ENCODE results near the gene OPCML.
A peak's percentile ranks its signal among the peaks of the same experiment; 100 is the strongest.

OPCML gene

DNA sequence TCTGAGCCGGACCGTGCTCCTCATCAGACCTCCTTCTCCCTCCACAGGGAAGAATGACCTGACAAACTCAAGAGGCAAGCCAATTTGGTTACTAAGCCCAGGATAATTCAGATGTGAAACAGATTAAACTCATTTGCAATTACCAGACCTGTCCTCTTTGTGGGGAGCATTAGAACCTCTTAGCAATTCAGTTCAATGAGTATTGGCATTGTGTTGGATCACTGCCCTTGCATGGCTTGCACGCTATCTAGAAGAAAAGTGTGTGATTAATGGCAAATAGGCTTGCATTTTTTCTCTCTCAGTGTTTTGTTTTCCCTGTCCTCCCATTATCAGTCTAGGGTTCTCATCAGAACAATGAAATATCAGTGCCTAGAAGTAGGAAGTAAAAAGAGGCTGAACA is 365.6 kb downstream of the OPCML start:
- H2AK5ac ChIP-seq (ENCODE audit: low read depth, low read length): no peak overlapping the region
- no peak overlapping the region for H2BK120ac ChIP-seq (ENCODE audit: low read depth, low read length)
- H3K9me3 ChIP-seq (replicated peaks in 1 of 2; ENCODE audit: control insufficient read depth in 2 of 2, insufficient read depth in 1 of 2, low read depth in 1 of 2, low read length in 2 of 2): no peaks in the 10 kb centered on the region
- no peak overlapping the region for H3K18ac ChIP-seq (ENCODE audit: low read length)
- H2AFZ ChIP-seq (ENCODE audit: low read length): no peak overlapping the region
- no peak overlapping the region for H3K4me3 ChIP-seq (ENCODE audit: low read length in 2 of 2)
- H2BK5ac ChIP-seq (ENCODE audit: low read length): no peak overlapping the region
- H3K36me3 ChIP-seq (replicated peaks in 1 of 2; ENCODE audit: control insufficient read depth in 2 of 2, insufficient read depth in 2 of 2, low read length in 2 of 2): no peaks in the 10 kb centered on the region
- WGBS, 2 donors (ENCODE audit: extremely low coverage in 2 of 2, insufficient read length in 2 of 2, insufficient replicate concordance in 1 of 2): no CpG with 5 or more reads among the region's 3 CpGs
- no peak overlapping the region for H3K27ac ChIP-seq (replicated peaks; ENCODE audit: low read length)
- no peaks in the 10 kb centered on the region for H3K79me1 ChIP-seq (ENCODE audit: low read depth, low read length)
- no peaks in the 10 kb centered on the region for H3K27me3 ChIP-seq (ENCODE audit: control insufficient read depth in 3 of 3, insufficient read depth in 3 of 3, low read depth in 1 of 3, low read length in 3 of 3)
- no peak overlapping the region for H3K14ac ChIP-seq (ENCODE audit: low read length)
- no peak overlapping the region for H2BK12ac ChIP-seq (ENCODE audit: low read length)
- no peak overlapping the region for H4K8ac ChIP-seq (ENCODE audit: low read depth, low read length)
- H4K91ac ChIP-seq (ENCODE audit: low read depth, low read length, poor library complexity): no peak overlapping the region
- no peak for DNase-seq (ENCODE audit: low spot score)
- H3K4ac ChIP-seq (ENCODE audit: low read length): no peak overlapping the region
- H2BK15ac ChIP-seq (ENCODE audit: low read length): no peak overlapping the region
- no peak overlapping the region for H3K4me2 ChIP-seq (ENCODE audit: insufficient read depth, low read length, poor library complexity, severe bottlenecking)
- peaks cover 0 to 5% of the 10 kb centered on the region in 2 donors for H3K4me1 ChIP-seq (ENCODE audit: control insufficient read depth in 2 of 2, insufficient read depth in 1 of 2, low read depth in 1 of 2, low read length in 2 of 2)
- H3K9ac ChIP-seq (ENCODE audit: low read depth, low read length, poor library complexity): no peak overlapping the region
- H3K23ac ChIP-seq (ENCODE audit: low read depth, low read length, poor library complexity): no peak overlapping the region

DNA sequence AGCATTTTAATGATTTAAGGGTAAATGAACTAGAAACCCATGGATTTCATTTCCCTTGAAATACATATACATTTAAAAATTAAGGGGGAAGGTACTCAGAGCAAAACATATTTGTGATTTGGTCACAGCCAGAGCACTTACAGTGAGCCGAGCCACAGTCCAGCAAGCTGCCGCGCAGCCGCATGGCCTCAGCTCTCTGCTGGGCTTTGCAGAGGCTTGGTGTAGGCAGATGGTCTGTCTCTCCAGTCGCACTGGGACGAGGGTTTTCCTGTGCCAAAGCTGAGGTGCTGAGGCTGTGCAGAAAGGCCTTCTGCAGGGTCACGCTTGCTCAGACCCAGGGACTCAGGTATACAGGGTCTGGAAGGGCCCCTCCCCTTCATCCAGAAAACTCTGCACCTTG is 367.3 kb downstream of the OPCML start:
- Histone ChIP-seq H3K4me3 (ENCODE audit: low read length in 2 of 2) (no peak overlapping the region), H3K36me3 (replicated peaks in 1 of 2; ENCODE audit: control insufficient read depth in 2 of 2, insufficient read depth in 2 of 2, low read length in 2 of 2) (no peaks in the 10 kb centered on the region), H3K23ac (ENCODE audit: low read depth, low read length, poor library complexity) (no peak overlapping the region), H3K9me3 (replicated peaks in 1 of 2; ENCODE audit: control insufficient read depth in 2 of 2, insufficient read depth in 1 of 2, low read depth in 1 of 2, low read length in 2 of 2) (no peaks in the 10 kb centered on the region), H3K4me1 (ENCODE audit: control insufficient read depth in 2 of 2, insufficient read depth in 1 of 2, low read depth in 1 of 2, low read length in 2 of 2) (peaks cover 0 to 5% of the 10 kb centered on the region in 2 donors), H3K4ac (ENCODE audit: low read length) (no peak overlapping the region), H3K4me2 (ENCODE audit: insufficient read depth, low read length, poor library complexity, severe bottlenecking) (no peak overlapping the region), H2BK5ac (ENCODE audit: low read length) (no peak overlapping the region), H3K18ac (ENCODE audit: low read length) (peak overlapping the region; percentile 24), H2BK15ac (ENCODE audit: low read length) (no peak overlapping the region), H3K14ac (ENCODE audit: low read length) (no peak overlapping the region), H4K8ac (ENCODE audit: low read depth, low read length) (no peak overlapping the region), H2AK5ac (ENCODE audit: low read depth, low read length) (no peak overlapping the region), H3K27ac (replicated peaks; ENCODE audit: low read length) (no peak overlapping the region), H4K91ac (ENCODE audit: low read depth, low read length, poor library complexity) (no peak overlapping the region), H2AFZ (ENCODE audit: low read length) (no peak overlapping the region), H3K27me3 (ENCODE audit: control insufficient read depth in 3 of 3, insufficient read depth in 3 of 3, low read depth in 1 of 3, low read length in 3 of 3) (no peaks in the 10 kb centered on the region), H2BK120ac (ENCODE audit: low read depth, low read length) (no peak overlapping the region), H3K79me1 (ENCODE audit: low read depth, low read length) (no peaks in the 10 kb centered on the region), H3K9ac (ENCODE audit: low read depth, low read length, poor library complexity) (no peak overlapping the region), H2BK12ac (ENCODE audit: low read length) (no peak overlapping the region)
- WGBS, 2 donors (ENCODE audit: extremely low coverage in 2 of 2, insufficient read length in 2 of 2, insufficient replicate concordance in 1 of 2): no CpG with 5 or more reads among the region's 7 CpGs
- no peak for DNase-seq (ENCODE audit: low spot score)

DNA sequence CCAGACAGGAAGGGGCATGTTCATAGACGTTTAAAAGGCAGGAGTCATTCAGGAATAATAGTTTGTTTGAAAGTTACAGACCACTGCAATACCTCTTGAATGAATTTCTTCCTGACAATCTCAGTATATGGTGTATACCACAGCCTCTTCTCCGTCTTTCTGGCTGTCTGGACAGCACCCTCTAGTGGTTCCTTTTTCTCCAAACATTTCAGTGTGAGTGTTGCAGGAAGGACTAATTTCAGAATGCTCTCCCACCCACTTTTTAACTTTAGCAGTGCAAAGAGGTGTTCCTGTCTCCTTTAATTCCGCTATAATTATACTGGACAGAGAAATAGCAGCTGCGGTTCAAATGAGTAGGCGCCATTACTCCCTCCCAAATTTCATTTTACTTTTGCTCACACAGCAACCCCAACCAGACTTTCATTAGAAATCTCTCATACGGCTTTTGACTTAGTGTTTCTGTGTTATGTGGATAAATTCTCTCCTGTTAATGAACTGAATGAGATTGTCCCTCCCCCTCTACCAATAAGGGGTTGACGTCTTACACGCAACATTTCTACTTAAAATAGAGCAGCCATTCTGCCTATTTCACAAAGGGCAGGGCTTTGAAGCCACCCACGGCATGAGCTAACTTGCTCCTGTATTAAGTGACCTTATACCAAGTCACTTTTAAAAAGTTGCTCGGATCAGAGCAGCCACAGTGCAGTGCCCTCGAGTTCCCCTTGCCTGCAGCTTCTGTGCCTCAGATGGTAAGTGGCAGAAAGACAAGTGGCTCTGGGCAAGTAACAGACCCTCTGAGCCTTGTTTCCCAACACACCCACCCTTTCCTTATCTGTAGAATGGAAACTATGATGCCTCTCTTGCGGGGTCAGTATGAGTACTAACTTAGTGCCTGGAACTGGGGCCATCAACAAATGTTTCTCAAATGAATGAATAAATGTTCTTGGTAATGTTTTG is 368.6 kb downstream of the OPCML start:
- Histone ChIP-seq H3K4me2 (ENCODE audit: insufficient read depth, low read length, poor library complexity, severe bottlenecking) (no peak overlapping the region), H2AK5ac (ENCODE audit: low read depth, low read length) (no peak overlapping the region), H3K27me3 (ENCODE audit: control insufficient read depth in 3 of 3, insufficient read depth in 3 of 3, low read depth in 1 of 3, low read length in 3 of 3) (no peaks in the 10 kb centered on the region), H2BK5ac (ENCODE audit: low read length) (no peak overlapping the region), H3K4me1 (ENCODE audit: control insufficient read depth in 2 of 2, insufficient read depth in 1 of 2, low read depth in 1 of 2, low read length in 2 of 2) (peaks cover 0 to 5% of the 10 kb centered on the region in 2 donors), H3K4me3 (ENCODE audit: low read length in 2 of 2) (no peak overlapping the region), H2BK15ac (ENCODE audit: low read length) (no peak overlapping the region), H2AFZ (ENCODE audit: low read length) (no peak overlapping the region), H3K9ac (ENCODE audit: low read depth, low read length, poor library complexity) (no peak overlapping the region), H3K27ac (replicated peaks; ENCODE audit: low read length) (no peak overlapping the region), H4K8ac (ENCODE audit: low read depth, low read length) (no peak overlapping the region), H3K36me3 (replicated peaks in 1 of 2; ENCODE audit: control insufficient read depth in 2 of 2, insufficient read depth in 2 of 2, low read length in 2 of 2) (no peaks in the 10 kb centered on the region), H3K79me1 (ENCODE audit: low read depth, low read length) (no peaks in the 10 kb centered on the region), H2BK120ac (ENCODE audit: low read depth, low read length) (no peak overlapping the region), H3K9me3 (replicated peaks in 1 of 2; ENCODE audit: control insufficient read depth in 2 of 2, insufficient read depth in 1 of 2, low read depth in 1 of 2, low read length in 2 of 2) (no peaks in the 10 kb centered on the region), H3K4ac (ENCODE audit: low read length) (no peak overlapping the region), H2BK12ac (ENCODE audit: low read length) (no peak overlapping the region), H3K14ac (ENCODE audit: low read length) (no peak overlapping the region), H4K91ac (ENCODE audit: low read depth, low read length, poor library complexity) (no peak overlapping the region), H3K18ac (ENCODE audit: low read length) (no peak overlapping the region), H3K23ac (ENCODE audit: low read depth, low read length, poor library complexity) (no peak overlapping the region)
- WGBS, 2 donors (ENCODE audit: extremely low coverage in 2 of 2, insufficient read length in 2 of 2, insufficient replicate concordance in 1 of 2): no CpG with 5 or more reads among the region's 12 CpGs
- DNase-seq (ENCODE audit: low spot score): peak; percentile 46

DNA sequence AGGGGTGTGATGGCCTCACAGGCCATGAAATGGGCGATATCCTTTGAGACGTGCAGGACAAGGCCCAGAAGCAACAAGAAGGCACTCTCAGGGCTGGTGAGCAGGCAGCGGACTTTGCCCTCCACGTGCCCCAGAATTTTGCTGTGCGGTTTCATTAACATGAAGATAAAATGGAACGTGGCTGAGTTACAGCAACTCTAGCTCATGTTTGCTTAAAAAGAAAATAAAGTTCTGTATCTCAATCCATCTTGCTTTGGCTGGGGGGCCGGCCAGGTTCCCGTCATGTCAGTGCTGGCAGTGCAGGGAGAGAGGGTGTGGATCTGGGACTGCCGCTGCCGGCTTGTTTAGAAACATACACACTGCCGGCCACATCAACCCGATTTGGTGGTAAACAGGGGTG is 370.1 kb downstream of the OPCML start:
- Histone ChIP-seq H3K79me1 (ENCODE audit: low read depth, low read length) (no peaks in the 10 kb centered on the region), H2BK120ac (ENCODE audit: low read depth, low read length) (no peak overlapping the region), H2BK5ac (ENCODE audit: low read length) (no peak overlapping the region), H2BK15ac (ENCODE audit: low read length) (no peak overlapping the region), H4K8ac (ENCODE audit: low read depth, low read length) (no peak overlapping the region), H2BK12ac (ENCODE audit: low read length) (no peak overlapping the region), H3K9me3 (replicated peaks in 1 of 2; ENCODE audit: control insufficient read depth in 2 of 2, insufficient read depth in 1 of 2, low read depth in 1 of 2, low read length in 2 of 2) (no peaks in the 10 kb centered on the region), H3K4me3 (ENCODE audit: low read length in 2 of 2) (no peak overlapping the region), H3K14ac (ENCODE audit: low read length) (no peak overlapping the region), H3K23ac (ENCODE audit: low read depth, low read length, poor library complexity) (no peak overlapping the region), H3K36me3 (replicated peaks in 1 of 2; ENCODE audit: control insufficient read depth in 2 of 2, insufficient read depth in 2 of 2, low read length in 2 of 2) (no peaks in the 10 kb centered on the region), H3K4ac (ENCODE audit: low read length) (no peak overlapping the region), H3K18ac (ENCODE audit: low read length) (no peak overlapping the region), H3K4me1 (ENCODE audit: control insufficient read depth in 2 of 2, insufficient read depth in 1 of 2, low read depth in 1 of 2, low read length in 2 of 2) (peaks cover 0 to 5% of the 10 kb centered on the region in 2 donors), H3K4me2 (ENCODE audit: insufficient read depth, low read length, poor library complexity, severe bottlenecking) (no peak overlapping the region), H2AFZ (ENCODE audit: low read length) (no peak overlapping the region), H3K27me3 (ENCODE audit: control insufficient read depth in 3 of 3, insufficient read depth in 3 of 3, low read depth in 1 of 3, low read length in 3 of 3) (no peaks in the 10 kb centered on the region), H4K91ac (ENCODE audit: low read depth, low read length, poor library complexity) (no peak overlapping the region), H3K27ac (replicated peaks; ENCODE audit: low read length) (no peak overlapping the region), H2AK5ac (ENCODE audit: low read depth, low read length) (no peak overlapping the region), H3K9ac (ENCODE audit: low read depth, low read length, poor library complexity) (no peak overlapping the region)
- no CpG with 5 or more reads among the region's 12 CpGs for WGBS, 2 donors (ENCODE audit: extremely low coverage in 2 of 2, insufficient read length in 2 of 2, insufficient replicate concordance in 1 of 2)
- no peak for DNase-seq (ENCODE audit: low spot score)
